IMR-90 (cell line): ENCODE data around the gene INSYN1. TPM values are rescaled to one million over a fixed set of nuclear protein-coding genes. Genes with fewer than 3 reads are reported as not detected.
"Not testable (repeated sequence)": the region's sequence is repeated elsewhere in the genome, so short reads cannot be mapped to it uniquely, and the experiment has no call there.

Source experiments
- ATAC-seq: fragments of 200-7000 bp; cut with Tn5 transposase; 2 replicates; pipeline ENCODE4 v1.9.1; 2020; ENCODE audit warnings: low read depth, mild to moderate bottlenecking, moderate library complexity
- BruUV-seq: library from RNA; stranded (reverse); fragments of 400-500 nt; replicated peaks from 2 replicates; lab custom pipeline; 2021; lab: Mats Ljungman, UMichigan
- CTCF ChIA-PET: fragments of 300-600 bp; formaldehyde crosslinking; extraction: SDS; loops from one replicate; lab custom pipeline; 2021; ENCODE audit warnings: antibody characterized with exemption; lab: Yijun Ruan, JAX
- POLR2A ChIA-PET: fragments of 300-600 bp; sonication (Branson Sonifier 250); formaldehyde crosslinking; loops from one replicate; lab custom pipeline; 2022; ENCODE audit warnings: antibody characterized with exemption; ENCODE audit not compliant: unreplicated experiment; lab: Charles Lee
- DNase-seq: peaks from one replicate; pipeline ENCODE4 v3.0.0; 2013
- H2AFZ ChIP-seq: replicated peaks from 2 replicates; pipeline ENCODE3; 2013; ENCODE audit warnings: low read length, mild to moderate bottlenecking; ENCODE audit not compliant: poor library complexity
- H2AK5ac ChIP-seq: 2 replicates; pipeline ENCODE4 v1.6.1; 2013; ENCODE audit warnings: low read depth, low read length, inconsistent platforms
- H2AK9ac ChIP-seq: replicated peaks from 2 replicates; pipeline ENCODE3; 2013; ENCODE audit warnings: mild to moderate bottlenecking, low read depth, low read length, moderate library complexity; ENCODE audit not compliant: poor library complexity
- H2BK120ac ChIP-seq: 2 replicates; pipeline ENCODE4 v1.6.1; 2013; ENCODE audit warnings: low read depth, low read length, inconsistent platforms
- H2BK15ac ChIP-seq: 3 replicates; pipeline ENCODE4 v1.6.1; 2013; ENCODE audit warnings: low read depth, low read length, inconsistent platforms
- H2BK20ac ChIP-seq: 2 replicates; pipeline ENCODE4 v1.6.1; 2013; ENCODE audit warnings: low read depth, mild to moderate bottlenecking, inconsistent platforms, low read length, moderate library complexity
- H2BK5ac ChIP-seq: 2 replicates; pipeline ENCODE4 v1.6.1; 2013; ENCODE audit warnings: mild to moderate bottlenecking, low read depth, low read length, inconsistent platforms; ENCODE audit not compliant: poor library complexity, severe bottlenecking
- H3K14ac ChIP-seq: replicated peaks from 2 replicates; pipeline ENCODE4 v1.6.1; 2013; ENCODE audit warnings: low read depth, low read length, inconsistent platforms
- H3K18ac ChIP-seq: 2 replicates; pipeline ENCODE4 v1.6.1; 2013; ENCODE audit warnings: low read depth, low read length, control low read depth
- H3K23ac ChIP-seq: 2 replicates; pipeline ENCODE4 v1.6.1; 2013; ENCODE audit warnings: low read depth, low read length, inconsistent platforms
- H3K27ac ChIP-seq: 2 replicates; pipeline ENCODE4 v1.5.1; 2013; ENCODE audit warnings: mild to moderate bottlenecking, control low read depth, low read length; ENCODE audit not compliant: insufficient read depth
- H3K27me3 ChIP-seq: 2 replicates; pipeline ENCODE4 v1.6.1; 2013; ENCODE audit warnings: low read length; ENCODE audit not compliant: control insufficient read depth, insufficient read depth
- H3K36me3 ChIP-seq: 2 replicates; pipeline ENCODE4 v1.6.1; 2013; ENCODE audit warnings: low read length, mixed read lengths; ENCODE audit not compliant: control insufficient read depth, insufficient read depth
- H3K4ac ChIP-seq: 2 replicates; pipeline ENCODE4 v1.6.1; 2013; ENCODE audit warnings: low read depth, low read length, inconsistent platforms
- H3K4me1 ChIP-seq: 2 replicates; pipeline ENCODE4 v1.6.1; 2013; ENCODE audit warnings: low read length, mixed read lengths; ENCODE audit not compliant: control insufficient read depth, insufficient read depth
- H3K4me2 ChIP-seq: 2 replicates; pipeline ENCODE4 v1.6.1; 2013; ENCODE audit warnings: low read depth, mild to moderate bottlenecking, control low read depth, low read length, moderate library complexity
- H3K4me3 ChIP-seq: 2 replicates; pipeline ENCODE4 v1.5.1; 2013; ENCODE audit warnings: low read depth, mild to moderate bottlenecking, control low read depth, low read length, moderate library complexity; ENCODE audit not compliant: insufficient read depth
- H3K56ac ChIP-seq: 2 replicates; pipeline ENCODE4 v1.6.1; 2013; ENCODE audit warnings: low read length, inconsistent platforms; ENCODE audit not compliant: insufficient read depth; ENCODE audit errors: extremely low read depth
- H3K79me1 ChIP-seq, 2 experiments: 2 replicates each; pipeline ENCODE4 v1.6.1; 2013; ENCODE audit warnings: low read length in 2 of 2, inconsistent platforms in 1 of 2, low read depth in 1 of 2
- H3K9ac ChIP-seq: 2 replicates; pipeline ENCODE4 v1.6.1; 2013; ENCODE audit warnings: low read depth, low read length, control low read depth
- H3K9me1 ChIP-seq: 2 replicates; pipeline ENCODE4 v1.6.1; 2013; ENCODE audit warnings: low read length, inconsistent platforms; ENCODE audit not compliant: insufficient read depth
- H3K9me3 ChIP-seq: 2 replicates; pipeline ENCODE4 v1.6.1; 2013; ENCODE audit warnings: low read length; ENCODE audit not compliant: control insufficient read depth, insufficient read depth
- H4K20me1 ChIP-seq: 2 replicates; pipeline ENCODE4 v1.6.1; 2013; ENCODE audit warnings: low read length, inconsistent platforms; ENCODE audit not compliant: insufficient read depth
- H4K5ac ChIP-seq: 2 replicates; pipeline ENCODE4 v1.6.1; 2013; ENCODE audit warnings: mild to moderate bottlenecking, low read depth, low read length, control low read depth
- H4K8ac ChIP-seq, 2 experiments: 2 replicates each; pipeline ENCODE4 v1.6.1; 2013; ENCODE audit warnings: low read depth in 2 of 2, low read length in 2 of 2, control low read depth in 1 of 2, inconsistent platforms in 1 of 2
- H4K91ac ChIP-seq: 2 replicates; pipeline ENCODE4 v1.6.1; 2013; ENCODE audit warnings: low read depth, low read length, inconsistent platforms; ENCODE audit not compliant: insufficient read depth
- WGBS, 2 experiments: methylation state at CpG; one replicate each; pipeline versions ENCODE4 v1.1.5 to v1.1.7; 2013; ENCODE audit warnings: missing lambda C conversion rate in 2 of 2; ENCODE audit not compliant: insufficient read length in 1 of 2; ENCODE audit errors: extremely low coverage in 2 of 2; 5-methylcytosine and 5-hydroxymethylcytosine counted together
- dilution Hi-C: fragments of 300-500 bp; cut with HindIII; formaldehyde crosslinking; loops from one replicate; pipeline ENCODE4 v1.14.3; 2018; ENCODE audit warnings: low sequenced_read_pairs; ENCODE audit not compliant: unreplicated experiment
- in situ Hi-C: fragments of 300-500 bp; cut with MboI; formaldehyde crosslinking; loops from 3 replicates; pipeline ENCODE4 v1.14.3; 2019; ENCODE audit warnings: low sequenced_read_pairs, inconsistent platforms, mixed read lengths
- intact Hi-C: fragments of 100-400 bp; cut with micrococcal nuclease; formaldehyde crosslinking; loops from 2 replicates; pipeline ENCODE4 v1.10.0; 2022
- polyA plus RNA-seq, 3 experiments: library from polyadenylated mRNA; depleted of rRNA; stranded (reverse); fragments of >200 nt; gene quantifications; 2 replicates each; pipeline ENCODE4 v1.2.3, GENCODE V29; 2012; ENCODE audit warnings: low replicate concordance in 1 of 3
- total RNA-seq: library from RNA; depleted of rRNA; stranded (reverse); fragments of >200 nt; gene quantifications from 2 replicates; pipeline ENCODE4 v1.2.3, GENCODE V29; 2012

The INSYN1 gene
- total and polyA plus RNA-seq, 2 of the 4 experiments (the other 2 are of a cell fraction) = 0.18 to 0.34 TPM

DNA sequence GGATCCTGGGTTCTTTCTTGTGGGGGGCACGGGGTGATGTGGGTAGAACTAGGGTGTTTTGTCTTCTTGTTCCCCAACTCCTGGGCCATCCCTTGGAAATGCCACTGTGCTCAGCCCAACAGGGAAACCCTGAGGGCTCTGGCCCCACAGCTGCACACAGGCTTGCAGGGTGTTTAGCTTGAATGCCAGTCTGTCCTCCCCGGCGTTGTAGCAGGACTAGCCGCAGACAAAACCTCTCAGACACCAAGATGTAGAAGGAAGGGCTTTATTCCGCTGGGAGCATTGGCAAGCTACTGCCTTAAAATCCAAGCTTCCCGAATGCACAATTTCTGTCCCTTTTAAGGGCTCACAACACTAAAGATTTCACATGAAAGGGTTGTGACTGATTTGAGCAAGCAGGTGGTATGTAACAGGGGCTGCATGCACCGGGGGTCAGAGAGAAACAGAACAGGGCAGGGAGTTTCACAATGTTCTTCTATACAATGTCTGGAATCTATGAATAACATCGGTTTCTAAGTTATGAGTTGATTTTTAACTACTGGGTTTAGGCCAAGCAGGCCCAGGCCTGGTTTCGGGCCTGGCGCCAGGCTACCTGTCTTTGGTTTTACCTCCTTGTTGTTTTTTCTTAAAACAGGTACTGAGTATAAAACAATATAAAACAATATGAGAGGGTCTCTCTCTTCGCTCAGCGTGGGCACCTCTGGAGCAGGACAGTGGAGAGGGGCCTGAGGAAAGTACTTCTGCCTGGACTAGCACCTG is 32.3 kb upstream of the INSYN1 start:
- H4K5ac ChIP-seq, H3K4ac ChIP-seq, H2BK120ac ChIP-seq, H3K9ac ChIP-seq, H4K20me1 ChIP-seq, H2AK5ac ChIP-seq, POLR2A ChIA-PET, dilution Hi-C loops, intact Hi-C loops, H4K91ac ChIP-seq, H3K4me2 ChIP-seq, H3K4me1 ChIP-seq, H3K18ac ChIP-seq, H3K14ac ChIP-seq, H3K56ac ChIP-seq, H2AK9ac ChIP-seq, H3K23ac ChIP-seq, H3K9me3 ChIP-seq, H2BK15ac ChIP-seq, H3K4me3 ChIP-seq, H3K9me1 ChIP-seq, H3K27ac ChIP-seq, H2BK5ac ChIP-seq, H3K79me1 ChIP-seq, H3K36me3 ChIP-seq, DNase-seq, H2BK20ac ChIP-seq, in situ Hi-C loops, H2AFZ ChIP-seq, ATAC-seq, H4K8ac ChIP-seq, BruUV-seq, CTCF ChIA-PET: not testable (repeated sequence)
- 100% methylated on average over 1 of the region's 12 CpGs; no CpG with 5 or more reads in 1 of the 2 experiments for WGBS, 2 experiments
- peaks cover 68% of the 10 kb centered on the region for H3K27me3 ChIP-seq
